HG02571 (cell line): ENCODE data around the gene TBC1D16.

Source experiments
- ATAC-seq: cut with Tn5 transposase; IDR thresholded peaks from one replicate; pipeline ENCODE4 v1.9.1; 2021; ENCODE audit warnings: mild to moderate bottlenecking, moderate library complexity; ENCODE audit not compliant: unreplicated experiment

The TBC1D16 gene

DNA sequence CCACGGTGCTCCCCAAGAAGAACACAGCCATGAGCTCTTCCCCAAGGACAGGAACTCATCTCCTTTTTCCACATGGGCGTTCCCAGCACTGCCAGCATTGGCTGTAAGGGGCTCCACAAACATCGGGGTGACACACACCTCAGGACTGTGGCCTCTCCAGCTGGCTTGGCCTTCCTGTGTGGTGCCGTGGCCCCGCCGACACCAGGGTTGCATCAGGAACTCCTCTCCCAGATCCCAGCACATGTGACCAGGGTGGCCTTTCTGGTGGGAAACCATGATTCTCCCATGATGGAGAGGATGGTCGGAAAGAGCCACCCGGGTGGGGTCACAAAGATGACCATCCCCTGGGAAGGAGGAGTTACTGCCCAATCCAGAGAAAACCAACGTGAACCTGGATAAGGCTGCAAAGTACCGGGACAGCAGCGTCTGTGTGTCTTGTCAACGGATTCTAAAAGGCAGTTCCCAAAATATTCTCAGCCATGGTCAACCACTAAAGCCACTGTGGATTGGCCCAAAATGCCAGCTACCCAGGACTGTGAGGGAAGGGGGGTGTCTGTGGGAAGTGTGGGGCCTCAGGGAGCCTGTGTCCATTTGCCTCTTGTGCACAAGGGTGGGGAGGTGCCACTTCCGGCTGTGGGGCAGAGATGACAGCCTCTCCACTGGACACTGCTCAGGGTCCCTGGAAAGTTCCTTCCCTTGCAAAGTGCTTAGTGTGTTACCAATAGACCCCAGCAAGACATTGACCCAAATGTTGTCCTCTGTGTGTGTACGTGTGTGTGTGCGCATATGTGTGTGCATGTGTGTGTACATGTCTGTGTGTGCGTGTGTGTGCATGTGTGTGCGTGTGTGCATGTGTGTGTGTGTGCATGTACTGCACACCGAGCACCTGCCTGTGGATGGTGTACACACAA is 118.4 kb downstream of the TBC1D16 start:
- ATAC-seq, result no peak

DNA sequence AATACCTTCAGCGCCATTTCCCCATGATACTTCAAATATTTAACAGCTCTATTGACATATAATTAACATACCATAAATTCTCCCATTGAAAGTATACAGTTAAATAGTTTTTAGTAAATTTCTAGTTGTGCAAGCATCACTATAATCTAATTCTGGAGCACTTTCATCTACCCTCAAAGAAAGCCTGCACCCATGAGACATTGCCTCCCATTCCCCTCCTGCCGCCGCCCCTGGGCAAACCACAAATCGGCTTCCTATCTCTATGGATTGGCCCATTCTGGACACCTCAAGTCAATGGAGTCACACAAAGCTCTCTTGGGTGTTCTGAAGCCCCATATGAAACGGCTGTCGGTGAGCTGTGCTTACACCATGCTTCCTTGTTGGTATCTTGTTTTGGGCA is 119.2 kb downstream of the TBC1D16 start:
- no peak for ATAC-seq

DNA sequence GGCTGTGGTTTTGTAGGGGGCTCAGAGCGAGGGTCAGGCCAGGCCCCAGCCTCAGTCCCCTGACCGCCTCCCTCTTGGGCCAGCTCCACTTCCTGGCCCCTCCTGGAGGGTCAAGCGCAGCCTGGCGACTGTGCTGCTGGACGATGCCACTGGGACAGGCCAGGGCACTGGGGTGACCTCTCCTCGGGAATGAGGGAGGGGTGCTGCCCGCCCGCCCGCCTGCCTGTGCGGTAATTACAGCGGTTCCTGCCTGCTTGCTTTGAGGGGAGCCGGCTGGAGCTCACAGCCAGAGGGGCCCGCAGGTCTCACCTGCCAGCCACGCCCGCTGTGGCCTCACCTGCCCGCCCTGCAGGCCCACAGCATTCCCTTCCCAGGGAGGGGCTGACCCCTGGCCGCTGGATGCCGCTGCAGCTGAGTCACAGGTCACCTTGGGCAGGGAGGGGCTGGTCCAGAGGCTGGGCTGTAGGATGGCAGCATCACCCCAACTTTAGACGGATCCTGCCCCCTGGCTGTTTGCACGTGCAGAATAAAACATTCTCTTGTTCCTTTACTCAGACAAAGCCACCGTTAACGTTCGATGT is 119.7 kb downstream of the TBC1D16 start:
- no peak for ATAC-seq

DNA sequence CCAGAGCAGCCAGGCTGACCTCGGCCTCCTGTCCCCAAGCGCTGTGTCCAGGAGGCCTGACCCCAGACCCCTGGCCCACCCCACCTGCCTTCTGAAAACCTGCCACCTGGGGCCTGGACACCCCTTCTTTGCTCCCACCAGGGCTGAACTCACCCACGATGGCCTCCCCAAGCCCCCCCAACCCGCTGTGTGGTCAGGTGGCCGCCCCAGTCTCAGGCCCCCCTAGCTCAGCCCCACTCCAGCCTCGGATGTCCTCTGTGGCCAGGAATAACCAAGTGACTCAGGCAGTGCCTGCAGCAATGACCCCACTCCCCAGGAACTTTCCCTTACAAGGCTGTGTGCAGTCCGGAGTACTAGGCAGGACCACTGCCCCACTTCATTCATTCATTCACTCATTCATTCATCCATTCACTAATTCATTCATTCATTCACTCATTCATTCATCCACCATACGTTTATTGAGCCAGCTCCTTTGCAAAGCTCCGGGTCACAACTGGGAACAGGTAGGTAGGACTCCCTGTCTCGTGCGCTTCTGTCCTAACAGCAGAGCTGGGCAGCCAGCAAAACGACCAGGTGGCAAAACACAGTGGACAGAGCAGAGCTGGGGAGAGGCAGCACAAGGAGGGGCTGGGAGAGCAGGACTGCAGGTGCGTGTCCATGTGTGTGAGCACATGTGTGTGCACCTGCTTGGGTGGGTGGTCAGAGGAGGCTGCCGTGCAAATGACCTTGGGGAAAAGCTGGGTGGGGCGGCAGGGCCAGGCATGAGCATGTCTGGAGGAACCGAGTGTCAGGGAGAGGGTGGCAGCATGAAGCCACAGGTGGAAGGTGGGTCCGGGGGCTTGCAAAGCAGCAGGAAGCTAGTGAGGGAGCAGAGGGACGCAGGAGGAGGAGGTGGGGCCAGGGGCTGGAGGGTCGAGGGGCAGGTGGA is 120.6 kb downstream of the TBC1D16 start:
- no peak for ATAC-seq

DNA sequence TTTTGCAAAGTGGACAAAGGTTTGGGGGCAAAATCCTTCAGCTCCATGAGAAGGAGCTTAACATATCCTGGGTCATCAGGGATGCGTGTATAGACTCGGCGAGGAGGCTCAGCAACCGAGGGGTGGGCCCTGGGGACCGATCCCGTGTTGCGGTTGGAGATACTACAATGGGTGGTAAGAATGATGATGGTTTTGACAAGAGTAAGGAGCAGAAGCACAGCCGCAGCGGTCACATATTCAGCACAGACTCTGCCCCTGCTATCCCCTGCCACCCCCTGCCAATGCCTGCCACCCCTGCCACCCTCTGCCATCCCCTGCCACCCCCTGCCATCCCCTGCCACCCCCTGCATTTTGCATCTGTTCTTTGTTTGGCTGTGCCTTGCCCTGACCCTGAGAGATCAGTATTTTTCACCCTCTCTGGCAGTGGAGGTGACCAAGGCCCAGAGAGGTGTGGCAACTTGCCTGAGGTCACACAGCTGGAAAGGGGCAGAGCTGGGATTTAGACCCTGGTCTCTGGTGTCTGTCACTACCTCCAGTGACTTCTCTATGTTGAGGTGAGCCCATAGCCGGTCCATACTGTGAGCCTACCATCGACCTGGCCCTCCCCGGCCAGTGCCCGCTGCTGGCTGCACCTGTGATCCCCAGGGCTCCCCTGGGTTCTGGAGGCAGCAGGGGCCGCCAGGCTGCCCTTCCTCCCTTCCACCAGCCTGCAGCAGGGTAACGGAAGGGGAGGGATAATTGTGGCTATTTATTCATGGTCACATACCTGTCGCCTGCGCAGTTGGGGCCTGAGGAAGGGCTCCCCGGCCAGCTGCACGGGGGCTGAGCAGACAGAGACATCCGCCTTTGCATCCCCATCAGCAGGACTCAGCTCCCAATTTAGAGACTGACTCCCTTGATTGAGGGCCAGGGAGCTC is 121.5 kb downstream of the TBC1D16 start:
- ATAC-seq, result no peak

DNA sequence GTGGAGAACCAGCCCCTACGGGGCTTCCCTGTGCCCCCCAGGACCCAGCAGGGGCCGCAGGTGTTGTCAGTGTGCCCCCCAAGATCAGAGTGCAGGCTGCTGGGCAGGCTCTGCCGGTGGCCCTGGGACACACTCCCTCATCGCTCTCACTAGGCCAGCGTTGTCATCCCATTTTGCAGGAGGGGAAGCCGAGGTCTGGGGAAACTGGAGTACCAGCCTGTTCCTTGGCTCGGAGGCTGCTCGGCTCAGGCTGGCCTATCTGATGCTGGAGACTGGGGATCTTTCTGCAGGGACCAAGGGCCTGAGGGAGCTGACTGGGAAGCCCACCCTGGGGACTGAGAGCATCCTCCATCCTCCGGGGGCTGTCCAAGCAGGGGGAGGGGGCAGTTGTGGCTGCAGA is 122.2 kb downstream of the TBC1D16 start:
- ATAC-seq, result no peak

DNA sequence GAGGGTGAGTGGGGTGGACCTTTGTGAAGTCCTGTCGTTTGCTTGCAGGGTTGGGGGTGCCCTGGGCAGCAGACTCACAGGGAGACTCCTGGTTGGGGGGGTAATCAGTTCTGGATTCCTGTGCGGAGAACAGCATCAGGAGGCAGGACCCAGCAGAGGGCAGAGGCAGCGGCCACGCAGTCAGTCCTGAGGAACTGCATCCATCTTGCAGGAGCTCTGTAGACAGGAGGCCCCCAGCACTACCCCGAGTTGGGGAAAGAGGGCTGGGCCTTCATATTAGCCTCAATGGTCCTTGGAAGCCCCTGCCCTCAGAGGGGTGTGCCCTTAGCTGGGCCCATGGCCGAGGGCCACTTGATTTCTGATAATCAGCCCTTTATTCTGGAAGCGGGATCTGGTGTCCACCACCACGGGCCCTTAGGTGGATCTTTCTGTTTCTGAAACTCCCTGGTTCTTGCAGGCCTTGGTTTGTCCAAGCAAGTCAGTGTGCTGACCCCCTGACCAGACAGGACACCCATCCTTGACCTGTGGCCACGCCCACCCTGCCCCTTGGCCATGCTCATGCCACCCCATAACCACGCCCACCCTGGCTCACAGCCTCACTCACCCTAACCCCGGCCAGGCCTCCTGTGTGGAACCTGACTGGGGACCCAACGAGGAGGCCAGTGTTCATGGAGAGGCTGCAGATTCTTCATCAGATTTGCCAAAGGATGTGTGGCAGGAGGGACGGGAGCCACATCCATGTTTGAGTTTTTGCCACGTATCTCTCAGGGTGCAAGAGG is 122.9 kb downstream of the TBC1D16 start:
- no peak for ATAC-seq

DNA sequence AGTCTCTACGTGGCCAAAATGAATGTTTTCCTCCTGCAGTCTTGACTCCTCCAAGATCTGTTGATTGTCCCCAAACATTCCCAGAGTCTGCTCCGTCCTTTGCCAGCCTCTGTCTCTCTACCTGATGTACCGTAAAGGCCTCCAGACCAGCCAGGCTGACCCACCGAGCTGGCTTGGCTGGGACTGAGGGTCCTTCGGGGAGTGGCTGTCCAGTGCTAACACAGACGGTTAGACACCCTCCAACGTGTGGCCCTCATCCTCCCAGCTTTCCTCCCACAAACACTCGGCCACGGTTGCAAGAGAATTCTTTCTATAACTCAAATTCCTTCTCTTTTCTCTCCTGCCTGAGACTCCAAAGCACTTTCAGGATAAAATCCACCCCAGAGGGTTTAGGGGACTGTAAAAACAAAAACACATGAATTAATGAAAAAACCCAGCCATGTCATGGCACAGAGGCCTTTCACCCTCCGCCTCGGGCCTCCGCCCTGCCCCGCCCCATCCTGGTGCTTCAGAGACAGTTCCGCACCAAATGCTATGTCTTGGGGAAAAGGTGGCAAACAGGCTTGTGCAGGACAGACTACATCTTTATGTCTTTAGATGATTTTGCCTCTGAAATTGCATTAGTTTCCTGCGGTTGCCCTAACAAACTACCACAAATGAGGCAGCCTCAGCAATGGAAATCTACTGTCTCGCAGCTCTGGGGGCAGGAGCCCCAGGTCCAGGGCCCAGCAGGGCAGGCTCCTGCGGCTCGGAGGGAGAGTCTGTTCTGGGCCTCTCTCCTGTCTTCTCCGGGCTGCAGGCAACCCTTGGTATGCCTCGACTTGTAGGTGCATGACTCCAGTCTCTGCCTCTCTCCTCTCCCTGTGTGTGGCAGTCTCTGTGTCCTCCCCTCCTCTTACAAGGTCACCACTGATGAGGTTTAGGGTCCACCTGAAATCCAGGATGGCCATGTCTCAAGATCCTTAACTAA is 124.0 kb downstream of the TBC1D16 start:
- ATAC-seq, result no peak

DNA sequence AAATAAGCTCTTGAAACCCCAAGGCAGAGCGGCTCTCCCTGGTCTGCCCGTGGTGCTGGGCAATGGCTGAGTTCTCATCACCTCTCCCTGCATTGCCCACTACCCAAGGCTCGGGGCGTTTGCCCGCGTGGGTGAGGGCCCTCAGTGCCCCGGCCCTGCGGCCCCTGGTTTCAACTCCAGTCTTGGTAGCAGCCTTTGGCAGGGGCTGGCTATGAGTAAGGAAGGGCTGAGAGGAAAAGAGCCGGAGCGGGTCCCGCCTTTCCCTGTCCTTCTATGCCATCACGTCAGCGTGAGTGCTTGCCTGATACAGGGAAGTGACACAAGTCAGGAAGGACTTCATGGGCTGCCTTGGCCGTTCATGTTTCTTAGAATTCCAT is 124.7 kb downstream of the TBC1D16 start:
- no peak for ATAC-seq

DNA sequence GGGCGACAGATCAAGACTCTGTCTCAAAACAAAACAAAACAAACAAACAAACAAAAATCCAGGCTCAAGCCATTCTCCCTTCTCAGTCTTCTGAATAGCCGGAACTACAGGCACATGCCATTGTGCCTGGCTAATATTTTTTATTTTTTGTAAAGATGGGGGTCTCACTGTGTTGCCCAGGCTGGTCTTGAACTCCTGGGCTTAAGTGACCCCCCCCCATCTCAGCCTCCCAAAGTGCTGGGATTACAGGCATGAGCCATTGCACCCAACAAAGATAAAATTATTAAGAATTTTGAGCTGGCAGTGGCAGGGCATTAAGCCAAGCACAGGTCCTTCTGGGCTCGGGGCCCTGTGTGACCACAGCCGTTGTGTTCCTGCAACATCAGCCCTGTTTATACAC is 126.6 kb downstream of the TBC1D16 start:
- no peak for ATAC-seq

DNA sequence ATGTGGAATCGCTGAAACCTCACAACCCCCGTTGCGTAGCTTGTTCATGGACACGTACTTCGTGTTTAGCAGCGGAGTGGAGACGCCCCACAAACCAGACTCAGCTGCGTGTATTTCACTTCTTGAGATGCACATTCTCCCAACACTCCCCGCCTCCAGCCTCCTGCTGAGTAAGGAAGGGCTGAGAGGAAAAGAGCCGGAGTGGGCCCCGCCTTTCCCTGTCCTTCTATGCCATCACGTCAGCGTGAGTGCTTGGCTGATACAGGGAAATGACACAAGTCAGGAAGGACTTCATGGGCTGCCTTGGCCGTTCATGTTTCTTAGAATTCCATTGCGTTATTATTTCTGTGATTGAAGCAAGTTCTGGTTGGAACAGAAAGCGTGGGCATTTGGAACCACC is 127.8 kb downstream of the TBC1D16 start:
- ATAC-seq, result no peak

DNA sequence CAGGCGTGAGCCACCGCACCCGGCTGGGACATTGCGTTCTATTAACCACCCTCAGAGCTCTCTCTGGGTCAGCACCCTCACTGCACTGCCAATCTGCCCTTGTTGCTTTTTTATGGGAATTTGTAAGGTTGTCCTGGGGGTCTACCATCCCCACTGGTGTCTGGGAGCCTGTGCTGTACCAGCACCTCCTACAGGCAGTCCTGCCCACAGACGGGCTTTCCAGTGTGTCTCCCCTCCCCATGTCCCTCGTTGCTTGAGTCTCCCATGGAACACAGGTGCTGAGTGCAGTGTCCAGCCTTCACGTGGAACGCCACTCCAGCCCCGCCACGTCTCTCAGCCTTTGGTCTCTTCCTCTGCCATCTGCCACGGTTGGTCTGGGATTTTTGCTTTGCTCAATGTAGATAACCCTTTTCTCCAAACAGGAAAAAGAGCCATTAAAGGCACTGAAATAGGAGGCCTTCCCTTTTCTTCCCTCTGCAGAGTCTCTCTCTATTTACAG is 128.4 kb downstream of the TBC1D16 start:
- no peak for ATAC-seq

DNA sequence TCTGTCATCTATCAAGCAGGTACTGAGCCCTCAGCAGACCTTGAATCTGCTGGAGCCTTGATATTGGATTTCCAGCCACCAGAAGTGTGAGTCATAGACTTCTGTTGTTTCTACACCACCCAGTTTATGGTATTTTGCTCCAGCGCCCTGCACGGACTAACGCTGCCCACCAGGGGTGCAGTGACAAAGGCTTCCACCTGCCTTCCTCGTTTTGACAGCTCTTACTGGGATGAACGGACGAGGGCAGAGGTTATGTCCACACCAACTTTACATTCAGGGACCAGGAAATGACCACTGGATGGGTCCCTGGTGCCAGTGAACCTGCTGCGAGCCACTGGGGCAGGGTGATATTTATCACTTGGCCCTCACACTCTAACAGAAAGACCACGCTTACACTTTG is 129.8 kb downstream of the TBC1D16 start:
- no peak for ATAC-seq

DNA sequence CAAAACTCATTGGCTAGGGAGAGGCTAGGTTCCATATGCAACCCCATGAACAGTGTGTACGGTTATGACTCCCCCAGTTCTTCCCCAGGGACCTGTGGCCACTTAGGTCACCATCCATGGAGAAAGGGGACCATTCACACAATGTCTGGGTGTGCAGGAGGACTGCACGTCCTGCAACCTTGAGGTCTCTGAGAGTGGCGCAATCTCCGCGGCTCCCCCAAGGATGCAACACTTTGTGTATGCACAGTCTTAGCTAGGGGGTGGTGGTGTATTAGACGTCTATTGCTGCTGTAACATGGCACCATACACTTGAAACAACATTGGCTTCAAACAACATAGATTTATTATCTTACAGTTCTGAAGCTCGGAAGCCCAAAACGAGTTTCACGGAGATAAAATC is 130.8 kb downstream of the TBC1D16 start:
- no peak for ATAC-seq

DNA sequence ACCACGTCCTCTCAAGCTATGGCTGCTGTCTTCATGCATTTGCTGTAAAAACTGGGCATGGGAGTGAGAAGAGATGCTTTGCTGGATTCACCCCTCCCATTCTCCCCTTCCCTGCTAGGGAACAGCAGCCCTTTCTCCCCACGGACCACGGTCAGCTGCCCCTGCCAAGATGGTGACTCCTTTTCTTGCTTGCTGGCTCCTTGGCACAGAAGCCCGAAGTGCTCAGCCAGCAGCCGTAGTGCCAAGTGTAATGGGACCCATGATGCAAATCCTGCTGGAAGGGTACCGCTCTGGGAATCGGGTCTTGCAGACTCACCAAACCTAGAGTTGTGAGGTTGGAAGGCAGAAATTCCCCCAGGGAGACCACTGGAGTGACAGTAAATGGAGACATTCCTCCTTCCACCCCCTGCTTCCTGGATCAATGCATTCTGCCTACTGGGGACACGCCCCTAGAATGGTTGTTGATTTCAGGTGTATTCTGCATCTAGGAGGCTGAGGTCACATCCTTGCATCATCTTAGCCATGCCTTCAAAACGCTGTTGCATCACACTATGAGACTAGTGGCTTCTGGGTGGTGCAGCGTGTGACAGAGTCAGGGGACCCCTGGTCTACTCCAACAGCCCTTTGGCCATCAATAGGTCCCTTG is 133.4 kb downstream of the TBC1D16 start:
- ATAC-seq, result no peak

DNA sequence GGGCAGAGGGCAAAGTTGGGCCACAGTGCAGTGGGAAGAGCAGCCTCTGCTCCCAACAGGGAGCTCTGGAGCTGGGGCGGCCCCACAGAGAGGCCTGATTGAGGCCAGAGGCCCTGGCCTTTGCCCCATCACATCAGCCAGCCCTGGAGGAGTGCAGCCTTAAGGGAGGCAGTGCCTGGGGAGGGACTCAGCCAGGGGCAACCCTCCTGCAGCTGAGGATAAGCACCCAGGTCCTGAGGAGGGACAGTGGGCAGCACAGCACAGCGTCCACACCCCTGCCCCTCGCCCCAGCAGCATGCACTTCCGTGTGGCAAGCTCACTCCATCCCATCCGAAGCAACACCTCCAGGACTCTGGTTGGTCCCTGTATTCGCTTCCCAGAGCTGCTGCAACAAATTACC is 134.5 kb downstream of the TBC1D16 start:
- no peak for ATAC-seq

DNA sequence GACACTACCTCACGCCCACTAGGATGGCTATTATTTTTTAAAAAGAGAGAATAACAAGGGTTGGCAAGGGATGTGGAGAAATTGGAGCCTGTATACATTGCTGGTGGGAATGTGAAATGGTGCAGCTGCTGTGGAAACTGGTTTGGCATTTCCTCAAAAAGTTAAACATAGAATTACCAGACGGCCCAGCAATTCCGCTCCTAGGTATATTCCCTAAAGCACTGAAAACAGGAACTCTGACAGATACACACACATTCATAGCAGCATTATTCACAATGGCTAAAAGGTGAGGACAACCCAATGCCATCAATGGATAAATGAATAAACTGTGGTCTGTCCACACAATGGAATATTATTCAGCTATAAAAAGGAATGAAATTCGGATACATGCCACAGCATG is 136.1 kb downstream of the TBC1D16 start:
- ATAC-seq, result no peak
